Caki2 (cell line): ENCODE results near the gene ACVR1. TPM values are rescaled to one million over a fixed set of nuclear protein-coding genes. Genes with fewer than 3 reads are reported as not detected.
"Not testable (repeated sequence)": the region's sequence is repeated elsewhere in the genome, so short reads cannot be mapped to it uniquely, and the experiment has no call there.

Source experiments
- DNase-seq: peaks from one replicate; pipeline ENCODE4 v3.0.0-alpha.2; 2015; ENCODE audit warnings: low read depth
- in situ Hi-C: cut with HindIII; loops from 2 replicates; pipeline ENCODE4 v1.10.0; 2016; ENCODE audit warnings: low sequenced_read_pairs, low pct_unique_long_range_greater_than_20kb, mixed read lengths
- total RNA-seq: library from RNA; depleted of rRNA; stranded (reverse); fragments of >200 nt; shearing (Covaris generic); gene quantifications from 2 replicates; pipeline ENCODE4 v1.2.3, GENCODE V29; 2014; ENCODE audit warnings: low replicate concordance; rRNA removed

The ACVR1 gene
- total RNA-seq, 1 experiment from 2014 or later = 17.1 TPM

- DNase-seq = no peak
- in situ Hi-C loops = no loop called here
Measured at GRCh38 chr2:157720504-157720903, 155.6 kb downstream of the ACVR1 start.

GRCh38 chr2:157704653-157705052 is 171.5 kb downstream of the ACVR1 start:
- DNase-seq, in situ Hi-C loops: not testable (repeated sequence)

GRCh38 chr2:157704148-157704547 is 172.0 kb downstream of the ACVR1 start:
- in situ Hi-C loops, DNase-seq: not testable (repeated sequence)

- in situ Hi-C loops = no loop called here
- no peak for DNase-seq
Measured at GRCh38 chr2:157699806-157700205, 176.3 kb downstream of the ACVR1 start.

- in situ Hi-C loops = no loop called here
- DNase-seq = no peak
Measured at GRCh38 chr2:157699009-157699408, 177.1 kb downstream of the ACVR1 start.

GRCh38 chr2:157698430-157698829 is 177.7 kb downstream of the ACVR1 start:
- no peak for DNase-seq
- in situ Hi-C loops = no loop called here

- DNase-seq = no peak
- in situ Hi-C loops = no loop called here
Measured at GRCh38 chr2:157696036-157696435, 180.1 kb downstream of the ACVR1 start.

- DNase-seq = peak; percentile 4
- in situ Hi-C loops = no loop called here
Measured at GRCh38 chr2:157692768-157693167, 183.4 kb downstream of the ACVR1 start.

GRCh38 chr2:157691695-157692094 is 184.4 kb downstream of the ACVR1 start:
- in situ Hi-C loops = no loop called here
- no peak for DNase-seq

GRCh38 chr2:157691131-157691530 is 185.0 kb downstream of the ACVR1 start:
- DNase-seq = no peak
- in situ Hi-C loops = no loop called here

Other genes starting within 250 kb of the ACVR1 start
- gene ACVR1C, start 247.5 kb downstream of the ACVR1 start, total RNA-seq = not detected in 2 replicates
- gene UPP2, start 225.5 kb upstream of the ACVR1 start, total RNA-seq = not detected in 2 replicates